ENCODE results near the gene TRMT44.

TRMT44 gene

DNA sequence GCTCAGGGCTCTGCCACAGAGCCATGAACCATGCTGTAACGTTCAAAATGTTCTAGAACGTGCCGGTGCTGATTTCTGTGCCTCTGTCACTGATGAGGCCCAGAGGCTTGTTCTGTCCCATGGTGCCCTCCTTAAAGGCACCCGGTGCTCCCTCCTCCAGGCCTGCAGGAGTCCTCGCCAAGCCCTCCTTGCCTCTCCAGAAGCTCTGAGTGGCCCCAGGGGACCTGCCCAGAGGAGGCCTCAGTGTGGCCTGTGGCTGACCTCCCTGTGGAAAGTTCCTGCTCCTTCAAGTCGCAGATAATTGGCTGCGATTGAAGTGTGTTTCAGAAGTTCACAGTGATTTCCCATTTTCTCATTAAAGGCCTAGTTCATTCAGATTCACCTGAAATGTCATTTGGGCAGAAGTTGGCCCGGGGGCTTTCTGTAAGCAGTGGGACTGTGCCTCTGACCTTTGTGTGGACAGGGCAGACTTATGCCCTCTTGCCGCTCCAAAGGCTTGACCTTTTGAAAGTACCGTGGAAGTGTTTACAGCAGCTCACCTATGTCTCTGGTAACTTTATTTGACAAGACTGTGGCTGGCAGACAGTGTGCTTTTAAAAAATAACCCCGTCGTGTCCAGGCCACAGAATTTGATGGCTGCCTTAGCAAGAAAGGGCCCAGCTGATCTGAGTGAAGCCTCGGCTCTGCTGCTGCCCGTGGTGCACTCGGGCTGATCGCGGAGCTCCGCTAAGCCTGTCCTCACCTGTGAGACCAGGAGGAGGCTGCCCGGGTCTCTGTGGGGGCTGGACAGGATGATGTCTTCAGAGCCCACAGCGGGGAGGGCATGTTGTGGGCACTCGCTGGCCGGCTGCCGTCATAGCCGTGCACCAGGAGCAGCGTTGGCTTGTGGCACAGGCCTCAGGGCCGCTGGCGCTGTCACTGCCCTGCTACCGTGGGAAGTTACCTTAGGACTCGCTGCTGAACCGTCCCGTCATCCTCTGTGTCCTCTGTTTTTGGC, 25.3 kb downstream of the TRMT44 start:
- no peak for ATAC-seq
- TF ChIP-seq ISL1 (CRISPR knock-in tag; IDR thresholded peaks at IDR 0.05): no peak
- TF ChIP-seq ESRRG (CRISPR knock-in tag; IDR thresholded peaks at IDR 0.05): no peak
- no peak for TF ChIP-seq BACH2 (CRISPR knock-in tag; IDR thresholded peaks at IDR 0.05; ENCODE audit: borderline replicate concordance)
- TF ChIP-seq ZNF565 (CRISPR knock-in tag; conservative IDR thresholded peaks at IDR 0.05; ENCODE audit: low read depth): no peak
- no peak for TF ChIP-seq POU6F1 (CRISPR knock-in tag; IDR thresholded peaks at IDR 0.05; ENCODE audit: borderline replicate concordance, low read depth)
- no peak for TF ChIP-seq ZC3H10 (CRISPR knock-in tag; IDR thresholded peaks at IDR 0.05)
- no peak for TF ChIP-seq CSDC2 (CRISPR knock-in tag; IDR thresholded peaks at IDR 0.05)
- no peak for TF ChIP-seq OSR1 (CRISPR knock-in tag; IDR thresholded peaks at IDR 0.05)
- no peak for TF ChIP-seq PPARA (CRISPR knock-in tag; IDR thresholded peaks at IDR 0.05; ENCODE audit: borderline replicate concordance)
- TF ChIP-seq ZFP3 (CRISPR knock-in tag; IDR thresholded peaks at IDR 0.05): no peak
- no peak for TF ChIP-seq ZNF8 (CRISPR knock-in tag; IDR thresholded peaks at IDR 0.05)
- no peak for TF ChIP-seq ZFP30 (CRISPR knock-in tag; IDR thresholded peaks at IDR 0.05)
- no peak for TF ChIP-seq TCF4 (CRISPR knock-in tag; IDR thresholded peaks at IDR 0.05; ENCODE audit: borderline replicate concordance)
- TF ChIP-seq, protein P1, sequence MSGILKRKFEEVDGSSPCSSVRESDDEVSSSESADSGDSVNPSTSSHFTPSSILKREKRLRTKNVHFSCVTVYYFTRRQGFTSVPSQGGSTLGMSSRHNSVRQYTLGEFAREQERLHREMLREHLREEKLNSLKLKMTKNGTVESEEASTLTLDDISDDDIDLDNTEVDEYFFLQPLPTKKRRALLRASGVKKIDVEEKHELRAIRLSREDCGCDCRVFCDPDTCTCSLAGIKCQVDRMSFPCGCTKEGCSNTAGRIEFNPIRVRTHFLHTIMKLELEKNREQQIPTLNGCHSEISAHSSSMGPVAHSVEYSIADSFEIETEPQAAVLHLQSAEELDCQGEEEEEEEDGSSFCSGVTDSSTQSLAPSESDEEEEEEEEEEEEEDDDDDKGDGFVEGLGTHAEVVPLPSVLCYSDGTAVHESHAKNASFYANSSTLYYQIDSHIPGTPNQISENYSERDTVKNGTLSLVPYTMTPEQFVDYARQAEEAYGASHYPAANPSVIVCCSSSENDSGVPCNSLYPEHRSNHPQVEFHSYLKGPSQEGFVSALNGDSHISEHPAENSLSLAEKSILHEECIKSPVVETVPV (CRISPR knock-in tag; IDR thresholded peaks at IDR 0.05): no peak
- no peak for TF ChIP-seq ZNF70 (CRISPR knock-in tag; IDR thresholded peaks at IDR 0.05)
- TF ChIP-seq, protein P2, sequence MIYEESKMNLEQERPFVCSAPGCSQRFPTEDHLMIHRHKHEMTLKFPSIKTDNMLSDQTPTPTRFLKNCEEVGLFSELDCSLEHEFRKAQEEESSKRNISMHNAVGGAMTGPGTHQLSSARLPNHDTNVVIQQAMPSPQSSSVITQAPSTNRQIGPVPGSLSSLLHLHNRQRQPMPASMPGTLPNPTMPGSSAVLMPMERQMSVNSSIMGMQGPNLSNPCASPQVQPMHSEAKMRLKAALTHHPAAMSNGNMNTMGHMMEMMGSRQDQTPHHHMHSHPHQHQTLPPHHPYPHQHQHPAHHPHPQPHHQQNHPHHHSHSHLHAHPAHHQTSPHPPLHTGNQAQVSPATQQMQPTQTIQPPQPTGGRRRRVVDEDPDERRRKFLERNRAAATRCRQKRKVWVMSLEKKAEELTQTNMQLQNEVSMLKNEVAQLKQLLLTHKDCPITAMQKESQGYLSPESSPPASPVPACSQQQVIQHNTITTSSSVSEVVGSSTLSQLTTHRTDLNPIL (CRISPR knock-in tag; IDR thresholded peaks at IDR 0.05; ENCODE audit: low read depth): no peak
- TF ChIP-seq TSHZ2 (CRISPR knock-in tag; IDR thresholded peaks at IDR 0.05): no peak
- TF ChIP-seq RARB (CRISPR knock-in tag; IDR thresholded peaks at IDR 0.05): no peak
- no peak for TF ChIP-seq SNAI2 (CRISPR knock-in tag; IDR thresholded peaks at IDR 0.05)
- TF ChIP-seq ARNTL (CRISPR knock-in tag; IDR thresholded peaks at IDR 0.05; ENCODE audit: borderline replicate concordance, low read depth): no peak

DNA sequence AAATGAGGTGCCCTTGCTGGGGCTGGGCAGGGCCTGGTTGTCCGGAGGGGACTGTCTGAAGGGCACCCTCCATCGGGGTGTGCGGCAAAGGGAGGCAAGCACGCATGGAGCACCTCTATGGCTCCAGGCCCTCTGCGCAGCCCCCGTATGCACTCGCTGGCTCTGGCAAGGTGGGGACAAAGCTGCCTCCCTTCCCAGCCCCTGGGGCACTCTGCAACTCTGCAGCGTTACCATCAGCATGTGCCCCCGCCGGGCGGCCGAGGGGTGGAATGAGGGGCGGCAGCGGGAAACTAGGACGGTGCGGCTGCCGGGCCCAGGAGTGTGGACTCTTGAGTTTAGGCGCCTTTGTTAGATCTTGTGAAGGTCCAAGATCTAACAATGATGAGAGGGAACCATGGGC, 26.4 kb downstream of the TRMT44 start:
- TF ChIP-seq ESRRG (CRISPR knock-in tag; IDR thresholded peaks at IDR 0.05): no peak
- TF ChIP-seq TCF4 (CRISPR knock-in tag; IDR thresholded peaks at IDR 0.05; ENCODE audit: borderline replicate concordance): no peak
- TF ChIP-seq BACH2 (CRISPR knock-in tag; IDR thresholded peaks at IDR 0.05; ENCODE audit: borderline replicate concordance): no peak
- TF ChIP-seq RARB (CRISPR knock-in tag; IDR thresholded peaks at IDR 0.05): no peak
- no peak for TF ChIP-seq SNAI2 (CRISPR knock-in tag; IDR thresholded peaks at IDR 0.05)
- TF ChIP-seq ZNF8 (CRISPR knock-in tag; IDR thresholded peaks at IDR 0.05): no peak
- TF ChIP-seq ZFP3 (CRISPR knock-in tag; IDR thresholded peaks at IDR 0.05): no peak
- no peak for TF ChIP-seq ZNF565 (CRISPR knock-in tag; conservative IDR thresholded peaks at IDR 0.05; ENCODE audit: low read depth)
- no peak for TF ChIP-seq ARNTL (CRISPR knock-in tag; IDR thresholded peaks at IDR 0.05; ENCODE audit: borderline replicate concordance, low read depth)
- TF ChIP-seq, protein P2 (CRISPR knock-in tag; IDR thresholded peaks at IDR 0.05; ENCODE audit: low read depth): no peak
- no peak for TF ChIP-seq CSDC2 (CRISPR knock-in tag; IDR thresholded peaks at IDR 0.05)
- TF ChIP-seq ZNF70 (CRISPR knock-in tag; IDR thresholded peaks at IDR 0.05): no peak
- no peak for TF ChIP-seq TOX (CRISPR knock-in tag; IDR thresholded peaks at IDR 0.05; ENCODE audit: borderline replicate concordance)
- no peak for ATAC-seq
